Measurements from ENCODE around the gene SLC25A10. TPM values are rescaled to one million over a fixed set of nuclear protein-coding genes. Genes with fewer than 3 reads are reported as not detected.
A peak's percentile ranks its signal among the peaks of the same experiment; 100 is the strongest.

The SLC25A10 gene
- total RNA-seq, 1 experiment from 2014 or later, result 30.9 TPM

DNA sequence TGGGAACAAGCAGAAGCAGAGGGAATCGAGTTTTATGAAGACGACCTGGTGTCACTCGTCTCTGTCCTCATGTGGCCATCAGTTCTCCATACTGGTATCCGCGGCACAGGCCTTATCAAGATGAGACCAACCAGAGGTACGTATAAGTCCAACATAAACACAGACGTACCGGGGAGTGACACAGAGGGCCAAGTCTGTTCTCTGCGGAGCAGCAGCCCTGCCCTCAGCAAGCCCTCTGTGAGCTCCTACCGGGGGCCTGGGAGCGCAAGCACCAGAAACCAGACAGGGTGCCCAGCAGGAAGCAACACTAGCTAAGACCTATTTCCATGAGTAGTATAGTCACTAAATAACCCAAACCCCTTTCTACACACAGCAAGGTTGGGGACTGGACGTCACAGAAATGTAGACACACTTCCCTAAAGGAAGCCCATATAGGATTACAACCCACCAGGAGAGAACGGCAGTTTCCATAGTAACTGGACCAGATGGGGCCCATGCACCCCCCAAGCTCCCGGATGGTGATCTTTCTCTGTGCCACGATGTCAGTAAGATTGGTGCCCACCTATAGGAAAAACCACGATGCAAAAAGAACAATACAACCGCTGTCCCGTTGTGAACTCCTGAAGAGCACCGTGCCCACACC is 29.4 kb upstream of the SLC25A10 start:
- no CpG with 5 or more reads among the region's 19 CpGs for WGBS (ENCODE audit: extremely low coverage, insufficient read length, low lambda C conversion rate)
- no peaks in the 10 kb centered on the region for H4K20me1 ChIP-seq (ENCODE audit: control insufficient read depth, insufficient read depth, insufficient read length)
- Mint-ChIP-seq H3K9me3 (no peaks in the 10 kb centered on the region), H3K36me3 (ENCODE audit: insufficient read depth in 1 of 3, low read depth in 3 of 3) (peaks cover 13 to 37% (median 29%) of the 10 kb centered on the region in 3 experiments), H3K27me3 (ENCODE audit: low read depth) (no peaks in the 10 kb centered on the region), H3K4me3 (peak overlapping the region; percentile 86 to 89), H3K27ac (peak overlapping the region in 2 of 3 experiments; percentile 62 to 74; a peak in 4 of 7 replicates), H3K4me1 (peaks cover 14 to 20% of the 10 kb centered on the region in 2 experiments)
- no peak overlapping the region for H2BK15ac ChIP-seq (ENCODE audit: low read depth, low read length)
- H3K27ac ChIP-seq (ENCODE audit: insufficient read length, low read depth, low read length), result no peak overlapping the region
- H3K79me1 ChIP-seq (ENCODE audit: insufficient read depth, low read depth, low read length, poor library complexity, severe bottlenecking), result peaks cover 8% of the 10 kb centered on the region
- H3K14ac ChIP-seq (ENCODE audit: insufficient read depth, low read length), result no peak overlapping the region
- no peaks in the 10 kb centered on the region for H3K9me3 ChIP-seq (ENCODE audit: control insufficient read depth, low read depth, low read length)
- peak overlapping the region; percentile 91 for H3K4me2 ChIP-seq (ENCODE audit: insufficient read depth, insufficient read length, low read length)
- no peak overlapping the region for H2AK5ac ChIP-seq (ENCODE audit: insufficient read length, low read length)
- H2BK12ac ChIP-seq (ENCODE audit: insufficient read length, low read depth, low read length), result no peak overlapping the region
- no peak overlapping the region for H4K5ac ChIP-seq (ENCODE audit: insufficient read length, low read depth, low read length)
- peaks cover 9% of the 10 kb centered on the region; the same call in 1 of the 2 replicates for H3K79me2 ChIP-seq (ENCODE audit: insufficient read depth, low read length)
- peak overlapping the region; percentile 71 for H3K9ac ChIP-seq (ENCODE audit: extremely low read depth, insufficient read length, low read length)
- no peak overlapping the region for H3K4ac ChIP-seq (ENCODE audit: low read depth, low read length)
- peaks cover 10% of the 10 kb centered on the region for H3K23me2 ChIP-seq (ENCODE audit: insufficient read length, low read depth, low read length, poor library complexity, severe bottlenecking)
- no peak overlapping the region for H3K56ac ChIP-seq (ENCODE audit: insufficient read length, low read depth, low read length)
- no peaks in the 10 kb centered on the region for H3K27me3 ChIP-seq (ENCODE audit: insufficient read depth, low read length)
- no peak for TF ChIP-seq CTCF (conservative IDR thresholded peaks at IDR 0.05)
- no peak for DNase-seq
- H4K91ac ChIP-seq (ENCODE audit: insufficient read length, low read depth, low read length), result no peak overlapping the region
- no peak overlapping the region for H2AFZ ChIP-seq (ENCODE audit: low read length)
- no peak overlapping the region for H4K8ac ChIP-seq (replicated peaks; ENCODE audit: insufficient read length, low read depth, low read length)
- no peak overlapping the region for H2BK5ac ChIP-seq (ENCODE audit: insufficient read length, low read length)
- H2BK120ac ChIP-seq (ENCODE audit: low read depth, low read length, poor library complexity, severe bottlenecking), result no peak overlapping the region
- no peak overlapping the region for H3K18ac ChIP-seq (ENCODE audit: insufficient read length, low read depth, low read length)
- H3K23ac ChIP-seq (ENCODE audit: insufficient read length, low read depth, low read length), result no peak overlapping the region
- H3T11ph ChIP-seq (ENCODE audit: low read length), result no peak overlapping the region
- no peaks in the 10 kb centered on the region for H3K4me1 ChIP-seq (ENCODE audit: insufficient read depth, low read length)
- no peak overlapping the region for H2BK20ac ChIP-seq (ENCODE audit: low read depth, low read length, poor library complexity, severe bottlenecking)
